Measurements from ENCODE around the gene GTF2IRD1. TPM values are rescaled to one million over a fixed set of nuclear protein-coding genes. Genes with fewer than 3 reads are reported as not detected.

Gene GTF2IRD1
- total RNA-seq, 1 experiment from 2014 or later: 14.9 TPM

- Histone ChIP-seq H3K4me2 (ENCODE audit: low read length) (no peak overlapping the region), H3K9ac (ENCODE audit: low read length) (no peak overlapping the region), H3K27ac (ENCODE audit: low read length) (no peak overlapping the region), H3K79me2 (ENCODE audit: low read length) (no peaks in the 10 kb centered on the region), H3K4me1 (ENCODE audit: insufficient read depth, low read length) (no peaks in the 10 kb centered on the region), H3K36me3 (ENCODE audit: low read depth, low read length) (peaks cover 20% of the 10 kb centered on the region), H3F3A (ENCODE audit: low read length, unreplicated experiment) (no peaks in the 10 kb centered on the region), H4K20me1 (ENCODE audit: low read length) (no peaks in the 10 kb centered on the region), H3K9me2 (replicated peaks; ENCODE audit: low read length) (no peaks in the 10 kb centered on the region), H2AFZ (ENCODE audit: low read length) (no peak overlapping the region), H3K27me3 (ENCODE audit: low read length) (no peaks in the 10 kb centered on the region), H3K4me3 (ENCODE audit: low read length) (no peak overlapping the region), H3K9me3 (ENCODE audit: low read length) (no peaks in the 10 kb centered on the region)
- ChIA-PET POLR2A (ENCODE audit: unreplicated experiment) (no interaction called here), CTCF (interaction anchor here (0.6 kb wide), 1 partner anchor 125 kb away, joined by 8 read pairs; no protein-coding TSS in a partner anchor)
- no TSS peak for BruUV-seq (replicated peaks)
- intact Hi-C loops (cut with micrococcal nuclease): no loop called here
- DNase-seq: no peak
- TF ChIP-seq EZH2phosphoT487 (IDR thresholded peaks at IDR 0.05; ENCODE audit: borderline replicate concordance, low read length) (no peak), EZH2 (IDR thresholded peaks at IDR 0.05; ENCODE audit: low read length, unreplicated experiment) (no peak)
- TF ChIP-seq, protein P1, sequence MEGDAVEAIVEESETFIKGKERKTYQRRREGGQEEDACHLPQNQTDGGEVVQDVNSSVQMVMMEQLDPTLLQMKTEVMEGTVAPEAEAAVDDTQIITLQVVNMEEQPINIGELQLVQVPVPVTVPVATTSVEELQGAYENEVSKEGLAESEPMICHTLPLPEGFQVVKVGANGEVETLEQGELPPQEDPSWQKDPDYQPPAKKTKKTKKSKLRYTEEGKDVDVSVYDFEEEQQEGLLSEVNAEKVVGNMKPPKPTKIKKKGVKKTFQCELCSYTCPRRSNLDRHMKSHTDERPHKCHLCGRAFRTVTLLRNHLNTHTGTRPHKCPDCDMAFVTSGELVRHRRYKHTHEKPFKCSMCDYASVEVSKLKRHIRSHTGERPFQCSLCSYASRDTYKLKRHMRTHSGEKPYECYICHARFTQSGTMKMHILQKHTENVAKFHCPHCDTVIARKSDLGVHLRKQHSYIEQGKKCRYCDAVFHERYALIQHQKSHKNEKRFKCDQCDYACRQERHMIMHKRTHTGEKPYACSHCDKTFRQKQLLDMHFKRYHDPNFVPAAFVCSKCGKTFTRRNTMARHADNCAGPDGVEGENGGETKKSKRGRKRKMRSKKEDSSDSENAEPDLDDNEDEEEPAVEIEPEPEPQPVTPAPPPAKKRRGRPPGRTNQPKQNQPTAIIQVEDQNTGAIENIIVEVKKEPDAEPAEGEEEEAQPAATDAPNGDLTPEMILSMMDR (conservative IDR thresholded peaks at IDR 0.05; ENCODE audit: low read depth, low read length): no peak
- ATAC-seq: no peak
Measured at GRCh38 chr7:74523015-74523414, 69.3 kb downstream of the GTF2IRD1 start.

DNA sequence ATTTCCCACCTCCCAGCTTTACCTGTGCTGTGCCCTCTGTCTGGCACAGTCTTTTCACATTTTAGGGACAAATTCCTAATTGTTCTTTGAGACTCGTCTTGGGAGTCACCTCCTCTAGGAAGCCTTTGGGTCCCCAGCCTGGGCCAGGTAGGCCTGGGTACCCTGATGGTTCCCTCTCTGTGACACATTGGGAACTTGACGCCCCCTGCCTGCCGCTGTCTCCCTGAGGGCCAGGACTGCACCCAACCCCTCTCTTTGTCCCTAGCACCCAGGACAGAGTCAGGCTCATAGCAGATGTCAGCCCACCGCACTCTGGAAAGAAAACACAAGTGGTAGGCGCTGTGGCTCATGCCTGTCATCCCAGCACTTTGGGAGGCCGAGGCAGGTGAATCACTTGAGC, 71.4 kb downstream of the GTF2IRD1 start:
- no peaks in the 10 kb centered on the region for H3K4me1 ChIP-seq (ENCODE audit: insufficient read depth, low read length)
- H3K79me2 ChIP-seq (ENCODE audit: low read length): no peaks in the 10 kb centered on the region
- ATAC-seq (no peak), DNase-seq (no peak)
- no peak overlapping the region for H3K9ac ChIP-seq (ENCODE audit: low read length)
- no peak overlapping the region for H3K27ac ChIP-seq (ENCODE audit: low read length)
- peaks cover 13% of the 10 kb centered on the region for H3K36me3 ChIP-seq (ENCODE audit: low read depth, low read length)
- H2AFZ ChIP-seq (ENCODE audit: low read length): no peak overlapping the region
- no peaks in the 10 kb centered on the region for H3F3A ChIP-seq (ENCODE audit: low read length, unreplicated experiment)
- no peaks in the 10 kb centered on the region for H3K9me2 ChIP-seq (replicated peaks; ENCODE audit: low read length)
- intact Hi-C loops (cut with micrococcal nuclease): no loop called here
- H3K4me3 ChIP-seq (ENCODE audit: low read length): no peak overlapping the region
- CTCF ChIA-PET: no interaction called here
- no peaks in the 10 kb centered on the region for H4K20me1 ChIP-seq (ENCODE audit: low read length)
- H3K9me3 ChIP-seq (ENCODE audit: low read length): no peaks in the 10 kb centered on the region
- H3K4me2 ChIP-seq (ENCODE audit: low read length): no peak overlapping the region
- POLR2A ChIA-PET (ENCODE audit: unreplicated experiment): no interaction called here
- no peaks in the 10 kb centered on the region for H3K27me3 ChIP-seq (ENCODE audit: low read length)
- TF ChIP-seq, protein P1 (conservative IDR thresholded peaks at IDR 0.05; ENCODE audit: low read depth, low read length): no peak
- TF ChIP-seq EZH2phosphoT487 (IDR thresholded peaks at IDR 0.05; ENCODE audit: borderline replicate concordance, low read length) (no peak), EZH2 (IDR thresholded peaks at IDR 0.05; ENCODE audit: low read length, unreplicated experiment) (no peak)
- no TSS peak for BruUV-seq (replicated peaks)

GRCh38 chr7:74525881-74526280, 72.2 kb downstream of the GTF2IRD1 start:
- ATAC-seq: no peak
- BruUV-seq (replicated peaks): no TSS peak
- intact Hi-C loops (cut with micrococcal nuclease): no loop called here

More at GRCh38 chr7:74525881-74526280, 72.2 kb downstream of the GTF2IRD1 start:
- H3K79me2 ChIP-seq (ENCODE audit: low read length): no peaks in the 10 kb centered on the region
- H3K4me2 ChIP-seq (ENCODE audit: low read length): no peak overlapping the region
- no peak overlapping the region for H2AFZ ChIP-seq (ENCODE audit: low read length)
- no peaks in the 10 kb centered on the region for H3K27me3 ChIP-seq (ENCODE audit: low read length)
- H3K27ac ChIP-seq (ENCODE audit: low read length): no peak overlapping the region
- H3K9ac ChIP-seq (ENCODE audit: low read length): no peak overlapping the region
- H3K4me3 ChIP-seq (ENCODE audit: low read length): no peak overlapping the region
- no peaks in the 10 kb centered on the region for H3K9me2 ChIP-seq (replicated peaks; ENCODE audit: low read length)
- ChIA-PET POLR2A (ENCODE audit: unreplicated experiment) (no interaction called here), CTCF (no interaction called here)
- no peaks in the 10 kb centered on the region for H3K4me1 ChIP-seq (ENCODE audit: insufficient read depth, low read length)
- H4K20me1 ChIP-seq (ENCODE audit: low read length): no peaks in the 10 kb centered on the region
- H3K9me3 ChIP-seq (ENCODE audit: low read length): no peaks in the 10 kb centered on the region
- no peaks in the 10 kb centered on the region for H3F3A ChIP-seq (ENCODE audit: low read length, unreplicated experiment)
- no peak for DNase-seq
- TF ChIP-seq, protein P1 (conservative IDR thresholded peaks at IDR 0.05; ENCODE audit: low read depth, low read length): no peak
- no peak for TF ChIP-seq EZH2phosphoT487 (IDR thresholded peaks at IDR 0.05; ENCODE audit: borderline replicate concordance, low read length)
- TF ChIP-seq EZH2 (IDR thresholded peaks at IDR 0.05; ENCODE audit: low read length, unreplicated experiment): no peak
- peaks cover 9% of the 10 kb centered on the region for H3K36me3 ChIP-seq (ENCODE audit: low read depth, low read length)

Data from PC-3 (cell line).